HepG2 (cell line): ENCODE measurements around the gene R3HCC1L. TPM values are rescaled to one million over a fixed set of nuclear protein-coding genes. Genes with fewer than 3 reads are reported as not detected.

Experiments
- ATAC-seq: fragments of 200-7000 bp; cut with Tn5 transposase; 3 replicates; pipeline ENCODE4 v1.9.1; 2020; ENCODE audit warnings: mild to moderate bottlenecking, moderate library complexity
- BruUV-seq: library from RNA; stranded (reverse); fragments of 400-500 nt; replicated peaks from 2 replicates; lab custom pipeline; 2021; lab: Mats Ljungman, UMichigan
- CTCF ChIA-PET: fragments of 300-600 bp; formaldehyde crosslinking; extraction: SDS; loops from one replicate; lab custom pipeline; 2021; ENCODE audit warnings: low total read pairs, inconsistent platforms, low intra/inter-chr PET ratio; lab: Yijun Ruan, JAX
- POLR2A ChIA-PET: fragments of 350-600 bp; sonication (Branson Sonifier 250); formaldehyde crosslinking; loops from one replicate; lab custom pipeline; 2020; ENCODE audit warnings: antibody characterized with exemption, inconsistent platforms; lab: Yijun Ruan, JAX
- DNase-seq: peaks from one replicate; pipeline ENCODE4 v3.0.0-alpha.2; 2015; ENCODE audit warnings: low spot score
- FAIRE-seq: peaks from 3 replicates; lab custom pipeline; 2011; peaks lifted over from hg19 to GRCh38; lab: Jason Lieb, UNC
- H2AFZ ChIP-seq: one replicate; pipeline ENCODE4 v1.6.1; 2011; ENCODE audit warnings: low read length, inconsistent platforms
- H3K27ac ChIP-seq: fragments of 300-600 bp; 3 replicates; pipeline ENCODE4 v1.8.0; 2011; ENCODE audit warnings: mixed run types, mild to moderate bottlenecking, mixed read lengths, low read length, inconsistent platforms; ENCODE audit not compliant: insufficient read depth; ENCODE audit errors: extremely low read length
- H3K27me3 ChIP-seq, 2 experiments: fragments of 200-600 bp in 1 of 2; 2 replicates in 1 of 2; 3 replicates in 1 of 2; pipeline versions ENCODE4 v1.6.0 to v1.8.0; 2011; ENCODE audit warnings: low read length in 2 of 2, mild to moderate bottlenecking in 2 of 2, moderate library complexity in 2 of 2, inconsistent platforms in 1 of 2; ENCODE audit not compliant: insufficient read depth in 2 of 2, control insufficient read depth in 1 of 2
- H3K36me3 ChIP-seq, 2 experiments: fragments of 200-600 bp in 1 of 2; replicated peaks in 1 of 2; 2 replicates in 1 of 2; 3 replicates in 1 of 2; pipeline versions ENCODE4 v1.5.1 to v1.8.0; 2011; ENCODE audit warnings: low read length in 2 of 2, inconsistent platforms in 1 of 2; ENCODE audit not compliant: insufficient read depth in 2 of 2, control insufficient read depth in 1 of 2
- H3K4me1 ChIP-seq: 2 replicates; pipeline ENCODE4 v1.5.1; 2012; ENCODE audit warnings: low read length, inconsistent platforms; ENCODE audit not compliant: insufficient read depth
- H3K4me2 ChIP-seq: 2 replicates; pipeline ENCODE4 v1.6.0; 2011; ENCODE audit warnings: low read depth, low read length, inconsistent platforms
- H3K4me3 ChIP-seq, 3 experiments: fragments of 200-600 bp in 1 of 3; sonication (generic), shearing (Covaris generic) in 1 of 3; replicated peaks in 1 of 3; 2 replicates each; pipeline ENCODE4 v1.5.1; 2011 to 2016; ENCODE audit warnings: low read length in 3 of 3, inconsistent platforms in 2 of 3, low read depth in 2 of 3, mild to moderate bottlenecking in 2 of 3, control low read depth in 1 of 3, mixed read lengths in 1 of 3; ENCODE audit not compliant: insufficient read depth in 1 of 3
- H3K79me2 ChIP-seq: one replicate; pipeline ENCODE4 v1.6.1; 2011; ENCODE audit warnings: low read length, inconsistent platforms; ENCODE audit not compliant: insufficient read depth
- H3K9ac ChIP-seq: 2 replicates; pipeline ENCODE4 v1.6.0; 2011; ENCODE audit warnings: mild to moderate bottlenecking, low read depth, low read length, inconsistent platforms; ENCODE audit not compliant: insufficient read depth
- H3K9me3 ChIP-seq: 2 replicates; pipeline ENCODE4 v1.5.1; 2012; ENCODE audit warnings: mild to moderate bottlenecking, low read length
- H4K20me1 ChIP-seq: 2 replicates; pipeline ENCODE4 v1.6.0; 2011; ENCODE audit warnings: inconsistent platforms, mild to moderate bottlenecking, low read length, moderate library complexity; ENCODE audit not compliant: insufficient read depth
- FLYWCH1 ChIP-seq: sonication (generic); formaldehyde crosslinking; IDR thresholded peaks from 2 replicates; pipeline ENCODE4 v1.8.1; 2023; ENCODE audit warnings: mild to moderate bottlenecking, missing genetic modification reagents
- FOSL2 ChIP-seq: sonication (generic); formaldehyde crosslinking; IDR thresholded peaks from 2 replicates; pipeline ENCODE4 v1.4.0; 2020; ENCODE audit warnings: missing genetic modification reagents
- HNF4A ChIP-seq: sonication (generic); formaldehyde crosslinking; IDR thresholded peaks from 2 replicates; pipeline ENCODE4 v1.4.0; 2020; ENCODE audit warnings: missing genetic modification reagents
- JARID2 ChIP-seq: sonication (generic); formaldehyde crosslinking; IDR thresholded peaks from 2 replicates; pipeline ENCODE4 v1.8.1; 2023; ENCODE audit warnings: missing genetic modification reagents, inconsistent platforms; ENCODE audit not compliant: insufficient replicate concordance
- MIXL1 ChIP-seq: IDR thresholded peaks from 2 replicates; pipeline ENCODE4 v1.6.1; 2016
- MZF1 ChIP-seq: sonication (generic); formaldehyde crosslinking; IDR thresholded peaks from 2 replicates; pipeline ENCODE4 v1.8.1; 2023; ENCODE audit warnings: mild to moderate bottlenecking, missing genetic modification reagents, borderline replicate concordance
- ZNF225 ChIP-seq: sonication (generic); formaldehyde crosslinking; IDR thresholded peaks from 2 replicates; pipeline ENCODE4 v1.4.0; 2020; ENCODE audit warnings: mild to moderate bottlenecking, missing genetic modification reagents
- ZNF253 ChIP-seq: sonication (generic); formaldehyde crosslinking; IDR thresholded peaks from 2 replicates; pipeline ENCODE4 v1.8.0; 2022; ENCODE audit warnings: mild to moderate bottlenecking, missing genetic modification reagents, borderline replicate concordance
- ZNF350 ChIP-seq: sonication (generic); formaldehyde crosslinking; IDR thresholded peaks from 2 replicates; pipeline ENCODE4 v1.4.0; 2020; ENCODE audit warnings: mild to moderate bottlenecking, low read depth, missing genetic modification reagents, borderline replicate concordance
- ZNF788 ChIP-seq: sonication (generic); formaldehyde crosslinking; IDR thresholded peaks from 2 replicates; pipeline ENCODE4 v1.5.0; 2020; ENCODE audit warnings: mild to moderate bottlenecking, missing genetic modification reagents, borderline replicate concordance
- WGBS: methylation state at CpG from one replicate; pipeline ENCODE4 v1.1.6; 2017; ENCODE audit warnings: low lambda C conversion rate; 5-methylcytosine and 5-hydroxymethylcytosine counted together
- in situ Hi-C: cut with HindIII; loops from 2 replicates; pipeline ENCODE4 v1.10.0; 2017; ENCODE audit warnings: low pct_unique_long_range_greater_than_20kb; ENCODE audit not compliant: extremely low pct_ligation_motif_present
- intact Hi-C: fragments of 100-400 bp; cut with micrococcal nuclease; formaldehyde crosslinking; loops from one replicate; pipeline ENCODE4 v1.10.0; 2022; ENCODE audit not compliant: unreplicated experiment
- polyA plus RNA-seq, 8 experiments: library from polyadenylated mRNA; depleted of rRNA in 3 of 8; stranded (reverse) in 7 of 8; unstranded in 1 of 8; fragments of >200 nt; fragmentation: Illumina TruSeq in 4 of 8; extraction: Trizol in 4 of 8; gene quantifications; 2 replicates each; pipeline versions ENCODE4 v1.2.1 to v1.2.3, GENCODE V29; 2011 to 2016; ENCODE audit warnings: low read depth in 4 of 8, missing spikeins in 1 of 8, mixed read lengths in 1 of 8; ENCODE audit not compliant: insufficient read depth in 1 of 8
- total RNA-seq, 5 experiments: library from RNA; depleted of rRNA; stranded (reverse); fragments of >200 nt; fragmentation: Illumina TruSeq; extraction: Trizol; gene quantifications; 2 replicates each; pipeline ENCODE4 v1.2.3, GENCODE V29; 2016; ENCODE audit warnings: low read depth in 1 of 5

Gene R3HCC1L
- total and polyA plus RNA-seq, 2 of the 13 experiments (the other 11 are each of a cell fraction or from before 2014, with no cell fraction given): 6.5 to 12.2 TPM

DNA sequence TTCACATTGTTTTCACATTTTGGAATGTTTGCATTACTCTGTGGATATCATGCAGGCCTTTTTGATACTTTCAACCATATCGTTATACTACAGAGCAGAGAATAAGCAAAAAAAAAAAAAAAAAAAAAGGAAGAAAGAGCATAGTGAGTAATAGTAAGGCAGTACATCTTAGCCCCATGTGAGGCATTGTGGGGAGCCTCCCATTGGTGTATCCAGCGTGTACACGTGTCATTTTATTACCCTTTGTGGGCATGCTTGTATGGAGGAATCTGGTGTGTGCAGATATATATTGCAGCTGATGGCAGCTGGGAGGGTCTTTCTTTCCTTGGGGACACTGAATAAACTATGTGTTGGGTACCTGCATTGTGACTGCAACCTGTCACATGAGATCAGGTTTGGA is 19.6 kb downstream of the R3HCC1L start:
- BruUV-seq: no TSS peak
- peaks cover 5% of the 10 kb centered on the region in 2 experiments; a peak in 2 of 5 replicates for H3K36me3 ChIP-seq
- no peaks in the 10 kb centered on the region for H3K4me1 ChIP-seq
- DNase-seq: no peak
- FAIRE-seq: no peak
- no peaks in the 10 kb centered on the region for H4K20me1 ChIP-seq
- H2AFZ ChIP-seq: no peak overlapping the region
- no peak overlapping the region for H3K9ac ChIP-seq
- TF ChIP-seq JARID2 (CRISPR knock-in tag) (no peak), MIXL1 (no peak), ZNF788 (CRISPR knock-in tag) (no peak), MZF1 (CRISPR knock-in tag) (no peak), ZNF253 (CRISPR knock-in tag) (no peak), ZNF350 (CRISPR knock-in tag) (no peak), ZNF225 (no peak), FLYWCH1 (CRISPR knock-in tag) (no peak)
- TF ChIP-seq, all 625 proteins: peak for 0
- in situ Hi-C loops (no loop called here), intact Hi-C loops (no loop called here)
- Histone ChIP-seq H3K79me2 (peaks cover 25% of the 10 kb centered on the region), H3K27ac (no peak overlapping the region), H3K4me3 (no peak overlapping the region), H3K27me3 (no peaks in the 10 kb centered on the region), H3K4me2 (no peak overlapping the region), H3K9me3 (peaks cover 9% of the 10 kb centered on the region; the same call in 1 of the 2 replicates)
- no peak for ATAC-seq
- ChIA-PET CTCF (no interaction called here), POLR2A (no interaction called here)
- WGBS: 92% methylated on average over 3 of the region's 3 CpGs

DNA sequence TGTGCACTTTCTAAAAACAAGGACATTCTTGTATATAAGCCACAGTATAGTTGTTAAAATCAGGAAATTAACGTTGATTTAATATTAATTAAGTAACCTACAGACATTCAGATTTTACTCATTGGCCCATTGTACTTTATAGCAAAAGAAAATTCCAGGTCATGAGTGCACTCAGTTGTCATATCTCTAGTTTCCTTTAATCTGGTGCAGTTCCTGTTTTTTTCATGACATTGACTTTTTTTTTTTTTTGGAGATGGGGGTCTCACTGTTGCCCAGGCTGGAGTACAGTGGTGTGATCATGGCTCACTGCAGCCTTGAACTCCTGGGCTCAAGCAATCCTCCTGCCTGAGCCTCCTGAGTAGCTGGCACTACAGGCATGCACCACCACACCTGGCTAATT is 24.1 kb downstream of the R3HCC1L start:
- peaks cover 2 to 10% of the 10 kb centered on the region in 2 experiments; a peak in 3 of 5 replicates for H3K36me3 ChIP-seq
- in situ Hi-C loops (no loop called here), intact Hi-C loops (no loop called here)
- no peak overlapping the region for H3K9ac ChIP-seq
- TF ChIP-seq FOSL2 (CRISPR knock-in tag) (no peak), HNF4A (CRISPR knock-in tag) (no peak)
- H3K4me2 ChIP-seq: no peak overlapping the region
- ChIA-PET CTCF (no interaction called here), POLR2A (no interaction called here)
- H3K79me2 ChIP-seq: peaks cover 9% of the 10 kb centered on the region
- ATAC-seq (no peak), DNase-seq (no peak), FAIRE-seq (no peak)
- no peaks in the 10 kb centered on the region for H3K9me3 ChIP-seq
- H3K4me1 ChIP-seq: no peaks in the 10 kb centered on the region
- no peak overlapping the region for H3K4me3 ChIP-seq
- BruUV-seq: no TSS peak
- no peak overlapping the region for H3K27ac ChIP-seq
- no peaks in the 10 kb centered on the region for H3K27me3 ChIP-seq
- no peaks in the 10 kb centered on the region for H4K20me1 ChIP-seq
- no peak overlapping the region for H2AFZ ChIP-seq
- 93% methylated on average over 1 of the region's 1 CpG for WGBS
